ENCODE results near the gene RAB11FIP3.

DNA sequence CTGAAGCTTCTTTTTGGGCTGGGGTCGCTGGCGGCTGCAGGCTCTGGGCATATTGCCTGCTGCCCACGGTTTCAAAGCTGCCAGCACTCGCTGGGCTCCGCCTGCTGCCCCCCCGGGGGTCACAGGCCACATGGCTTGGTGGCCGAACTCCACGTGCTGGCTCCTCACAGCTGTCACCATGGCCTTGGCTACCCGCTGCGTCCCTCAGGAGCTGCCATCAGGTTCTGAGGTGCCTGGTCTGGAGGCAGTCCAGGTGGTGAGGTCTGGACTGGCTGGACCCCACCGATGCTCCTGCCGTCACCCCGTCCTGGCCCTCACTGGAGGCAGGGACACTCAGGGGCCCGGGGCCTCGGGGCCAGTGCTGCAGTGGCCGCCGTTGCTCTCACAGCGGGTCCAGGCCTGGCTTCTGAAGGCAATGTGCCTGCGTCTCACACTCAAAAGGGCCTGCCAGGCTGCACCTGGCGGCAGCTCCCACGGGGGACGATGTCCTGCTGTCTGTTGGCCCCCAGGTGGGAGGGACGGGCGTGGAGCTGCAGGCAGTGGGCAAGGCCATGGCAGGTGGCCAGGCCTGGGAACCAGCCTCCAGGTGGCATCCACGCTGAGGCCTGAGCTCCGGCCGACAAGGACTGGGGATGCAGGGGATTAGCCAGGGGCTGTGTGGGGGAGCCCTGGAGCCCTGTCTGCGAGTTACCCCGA, 115.3 kb downstream of the RAB11FIP3 start:
- TF ChIP-seq, protein P1, sequence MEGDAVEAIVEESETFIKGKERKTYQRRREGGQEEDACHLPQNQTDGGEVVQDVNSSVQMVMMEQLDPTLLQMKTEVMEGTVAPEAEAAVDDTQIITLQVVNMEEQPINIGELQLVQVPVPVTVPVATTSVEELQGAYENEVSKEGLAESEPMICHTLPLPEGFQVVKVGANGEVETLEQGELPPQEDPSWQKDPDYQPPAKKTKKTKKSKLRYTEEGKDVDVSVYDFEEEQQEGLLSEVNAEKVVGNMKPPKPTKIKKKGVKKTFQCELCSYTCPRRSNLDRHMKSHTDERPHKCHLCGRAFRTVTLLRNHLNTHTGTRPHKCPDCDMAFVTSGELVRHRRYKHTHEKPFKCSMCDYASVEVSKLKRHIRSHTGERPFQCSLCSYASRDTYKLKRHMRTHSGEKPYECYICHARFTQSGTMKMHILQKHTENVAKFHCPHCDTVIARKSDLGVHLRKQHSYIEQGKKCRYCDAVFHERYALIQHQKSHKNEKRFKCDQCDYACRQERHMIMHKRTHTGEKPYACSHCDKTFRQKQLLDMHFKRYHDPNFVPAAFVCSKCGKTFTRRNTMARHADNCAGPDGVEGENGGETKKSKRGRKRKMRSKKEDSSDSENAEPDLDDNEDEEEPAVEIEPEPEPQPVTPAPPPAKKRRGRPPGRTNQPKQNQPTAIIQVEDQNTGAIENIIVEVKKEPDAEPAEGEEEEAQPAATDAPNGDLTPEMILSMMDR (IDR thresholded peaks at IDR 0.05) = no peak
- TF ChIP-seq POLR2A (IDR thresholded peaks at IDR 0.05) = no peak

All from adrenal gland (tissue), 5 donors.